ENCODE measurements around the gene PSMD8.
"Not testable (repeated sequence)": the region's sequence is repeated elsewhere in the genome, so short reads cannot be mapped to it uniquely, and the experiment has no call there.

The PSMD8 gene

GRCh38 chr19:38361633-38362075 is 12.7 kb upstream of the PSMD8 start:
- in situ Hi-C loops (cut with HindIII; ENCODE audit: low sequenced_read_pairs) = no loop called here

GRCh38 chr19:38362076-38362945 is 12.1 kb upstream of the PSMD8 start:
- in situ Hi-C loops (cut with HindIII; ENCODE audit: low sequenced_read_pairs) = no loop called here

- in situ Hi-C loops (cut with HindIII; ENCODE audit: low sequenced_read_pairs) = not testable (repeated sequence)
Measured at GRCh38 chr19:38362946-38363688, 11.3 kb upstream of the PSMD8 start.

- in situ Hi-C loops (cut with HindIII; ENCODE audit: low sequenced_read_pairs) = no loop called here
Measured at GRCh38 chr19:38367041-38367440, 7.3 kb upstream of the PSMD8 start.

GRCh38 chr19:38369584-38369983 is 4.8 kb upstream of the PSMD8 start:
- in situ Hi-C loops (cut with HindIII; ENCODE audit: low sequenced_read_pairs) = no loop called here

GRCh38 chr19:38370299-38370698 is 4.1 kb upstream of the PSMD8 start:
- in situ Hi-C loops (cut with HindIII; ENCODE audit: low sequenced_read_pairs) = no loop called here

- in situ Hi-C loops (cut with HindIII; ENCODE audit: low sequenced_read_pairs) = no loop called here
Measured at GRCh38 chr19:38371081-38371480, 3.3 kb upstream of the PSMD8 start.

- in situ Hi-C loops (cut with HindIII; ENCODE audit: low sequenced_read_pairs) = no loop called here
Measured at GRCh38 chr19:38373907-38374331, 452 bp upstream of the PSMD8 start.

GRCh38 chr19:38375098-38375493 is 725 bp downstream of the PSMD8 start:
- in situ Hi-C loops (cut with HindIII; ENCODE audit: low sequenced_read_pairs) = no loop called here

- in situ Hi-C loops (cut with HindIII; ENCODE audit: low sequenced_read_pairs) = no loop called here
Measured at GRCh38 chr19:38375748-38376147, 1.4 kb downstream of the PSMD8 start.

GRCh38 chr19:38376576-38376975 is 2.2 kb downstream of the PSMD8 start:
- in situ Hi-C loops (cut with HindIII; ENCODE audit: low sequenced_read_pairs) = no loop called here

GRCh38 chr19:38377052-38377451 is 2.7 kb downstream of the PSMD8 start:
- in situ Hi-C loops (cut with HindIII; ENCODE audit: low sequenced_read_pairs) = no loop called here

- in situ Hi-C loops (cut with HindIII; ENCODE audit: low sequenced_read_pairs) = no loop called here
Measured at GRCh38 chr19:38378866-38379265, 4.5 kb downstream of the PSMD8 start.

- in situ Hi-C loops (cut with HindIII; ENCODE audit: low sequenced_read_pairs) = no loop called here
Measured at GRCh38 chr19:38381138-38381537, 6.8 kb downstream of the PSMD8 start.

GRCh38 chr19:38383184-38383583 is 8.8 kb downstream of the PSMD8 start:
- in situ Hi-C loops (cut with HindIII; ENCODE audit: low sequenced_read_pairs) = no loop called here

- in situ Hi-C loops (cut with HindIII; ENCODE audit: low sequenced_read_pairs) = no loop called here
Measured at GRCh38 chr19:38383743-38384142, 9.4 kb downstream of the PSMD8 start.

GRCh38 chr19:38384209-38385027 is 10.0 kb downstream of the PSMD8 start:
- in situ Hi-C loops (cut with HindIII; ENCODE audit: low sequenced_read_pairs) = no loop called here

- in situ Hi-C loops (cut with HindIII; ENCODE audit: low sequenced_read_pairs) = no loop called here
Measured at GRCh38 chr19:38385057-38385803, 10.9 kb downstream of the PSMD8 start.

GRCh38 chr19:38385804-38386257 is 11.5 kb downstream of the PSMD8 start:
- in situ Hi-C loops (cut with HindIII; ENCODE audit: low sequenced_read_pairs) = no loop called here

- in situ Hi-C loops (cut with HindIII; ENCODE audit: low sequenced_read_pairs) = no loop called here
Measured at GRCh38 chr19:38386300-38386970, 12.1 kb downstream of the PSMD8 start.
